ENCODE results near the gene MAN2B1.
"Not testable (repeated sequence)": the region's sequence is repeated elsewhere in the genome, so short reads cannot be mapped to it uniquely, and the experiment has no call there.

The MAN2B1 gene

DNA sequence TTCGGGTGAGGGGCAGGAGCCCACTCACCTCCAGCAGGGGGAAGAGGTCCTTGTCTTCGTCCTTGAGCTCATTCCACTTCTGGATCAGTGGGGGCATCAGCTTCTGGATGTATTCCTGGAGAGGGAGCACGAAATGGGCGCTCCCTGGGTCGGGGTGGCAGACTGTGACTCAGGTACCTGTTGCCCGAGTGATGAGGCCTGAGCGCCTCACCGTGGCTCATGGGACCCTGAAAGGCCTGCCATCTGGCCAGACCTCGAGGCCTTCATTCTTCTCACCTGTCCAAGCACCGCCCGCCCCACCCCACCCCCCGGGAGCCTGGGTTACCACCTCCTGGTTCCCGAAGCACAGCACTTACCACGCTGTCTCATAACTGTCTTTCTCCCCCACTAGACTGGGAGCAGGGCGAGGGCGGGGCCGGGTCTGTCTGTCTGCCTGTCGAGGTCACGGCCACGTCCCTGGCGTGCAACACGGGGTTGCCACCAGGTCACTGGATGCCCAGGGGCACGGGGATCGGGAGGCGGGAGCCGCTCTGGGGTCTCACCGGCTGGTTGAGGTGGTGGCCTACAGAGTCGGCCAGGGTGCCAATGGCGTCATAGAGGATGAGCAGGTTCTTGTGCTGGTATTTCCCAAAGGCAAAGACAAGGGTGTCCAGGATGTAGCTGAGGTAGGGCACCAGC is 39.3 kb upstream of the MAN2B1 start:
- no peak overlapping the region for H3K27ac ChIP-seq
- DNase-seq (ENCODE audit: low spot score) = no peak
- TF ChIP-seq, protein P1, sequence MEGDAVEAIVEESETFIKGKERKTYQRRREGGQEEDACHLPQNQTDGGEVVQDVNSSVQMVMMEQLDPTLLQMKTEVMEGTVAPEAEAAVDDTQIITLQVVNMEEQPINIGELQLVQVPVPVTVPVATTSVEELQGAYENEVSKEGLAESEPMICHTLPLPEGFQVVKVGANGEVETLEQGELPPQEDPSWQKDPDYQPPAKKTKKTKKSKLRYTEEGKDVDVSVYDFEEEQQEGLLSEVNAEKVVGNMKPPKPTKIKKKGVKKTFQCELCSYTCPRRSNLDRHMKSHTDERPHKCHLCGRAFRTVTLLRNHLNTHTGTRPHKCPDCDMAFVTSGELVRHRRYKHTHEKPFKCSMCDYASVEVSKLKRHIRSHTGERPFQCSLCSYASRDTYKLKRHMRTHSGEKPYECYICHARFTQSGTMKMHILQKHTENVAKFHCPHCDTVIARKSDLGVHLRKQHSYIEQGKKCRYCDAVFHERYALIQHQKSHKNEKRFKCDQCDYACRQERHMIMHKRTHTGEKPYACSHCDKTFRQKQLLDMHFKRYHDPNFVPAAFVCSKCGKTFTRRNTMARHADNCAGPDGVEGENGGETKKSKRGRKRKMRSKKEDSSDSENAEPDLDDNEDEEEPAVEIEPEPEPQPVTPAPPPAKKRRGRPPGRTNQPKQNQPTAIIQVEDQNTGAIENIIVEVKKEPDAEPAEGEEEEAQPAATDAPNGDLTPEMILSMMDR (IDR thresholded peaks at IDR 0.05) = no peak
- no peak overlapping the region for H3K4me3 ChIP-seq

DNA sequence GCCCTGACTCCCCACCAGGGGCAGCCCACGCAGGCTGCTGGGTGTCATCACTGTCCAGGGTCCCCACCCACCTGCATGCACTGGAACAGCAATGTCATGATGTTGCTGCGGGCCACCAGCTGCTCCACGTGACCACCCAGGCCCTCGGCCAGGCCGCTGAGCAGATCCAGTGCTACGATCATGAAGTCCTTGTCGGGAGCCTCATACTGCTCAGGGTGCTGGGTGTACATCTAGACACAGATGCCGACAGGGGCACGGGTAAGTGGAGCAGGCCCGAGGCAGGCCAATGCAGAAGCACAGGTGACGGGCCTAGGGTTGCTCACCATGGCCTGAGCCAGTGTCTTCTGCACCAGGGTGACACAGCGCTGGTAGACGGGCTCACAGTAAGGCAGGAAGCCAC is 38.6 kb upstream of the MAN2B1 start:
- TF ChIP-seq, protein P1 (IDR thresholded peaks at IDR 0.05) = no peak
- Histone ChIP-seq H3K27ac (no peak overlapping the region), H3K4me3 (no peak overlapping the region)
- DNase-seq (ENCODE audit: low spot score) = no peak

DNA sequence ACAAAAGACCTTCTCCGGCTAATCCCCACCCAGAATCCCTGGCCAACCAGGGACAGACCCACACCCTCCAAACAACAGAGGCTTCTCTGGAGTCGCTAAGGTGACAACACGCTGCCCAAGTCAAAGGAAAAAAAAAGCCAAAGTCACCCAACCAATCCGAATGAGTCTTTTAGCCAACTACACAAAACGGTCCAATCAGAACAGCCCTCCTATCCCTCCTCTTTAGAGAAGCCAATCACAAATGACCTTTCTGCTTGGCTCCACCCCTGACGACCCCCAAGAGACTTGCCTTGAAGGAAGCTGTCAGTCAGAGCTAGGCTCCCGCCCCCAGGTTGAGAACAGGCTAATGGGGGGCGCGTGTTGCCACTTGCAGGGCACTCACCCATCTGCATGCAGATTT is 36.5 kb upstream of the MAN2B1 start:
- DNase-seq (ENCODE audit: low spot score) = no peak
- Histone ChIP-seq H3K4me3 (no peak overlapping the region), H3K27ac (no peak overlapping the region)
- TF ChIP-seq, protein P1 (IDR thresholded peaks at IDR 0.05) = no peak

DNA sequence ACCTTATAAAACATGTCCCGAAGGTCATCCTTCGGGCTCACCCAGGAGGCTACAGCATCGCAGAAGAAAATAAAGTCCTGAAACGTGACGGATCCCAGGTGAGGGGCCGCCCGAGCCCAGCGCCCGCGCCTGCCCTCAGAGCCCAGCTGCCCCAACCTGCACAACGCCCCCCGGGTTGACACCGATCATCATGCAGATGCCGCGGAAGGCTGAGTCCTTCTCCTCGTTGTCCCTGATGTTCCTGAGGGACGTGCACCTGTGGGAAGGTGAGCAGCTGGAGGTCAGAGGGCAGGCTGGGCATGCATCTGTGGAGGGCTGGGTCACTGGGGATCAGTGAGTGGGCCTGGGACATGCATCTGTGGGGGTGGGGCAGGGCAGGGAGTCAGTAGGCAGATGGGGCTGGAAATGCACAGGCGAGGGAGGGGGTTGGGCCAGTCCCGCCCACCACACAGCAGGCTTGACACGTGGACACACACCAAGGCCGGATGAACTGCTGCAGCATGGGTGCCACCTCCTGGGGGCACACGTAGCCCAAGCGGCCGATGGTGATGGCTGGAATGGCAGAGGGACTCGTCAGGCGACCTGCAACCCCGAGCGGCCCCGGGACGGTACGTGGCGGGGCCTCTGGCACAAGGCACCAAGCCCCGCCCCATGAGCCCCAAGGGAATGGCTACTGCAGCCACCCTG is 35.2 kb upstream of the MAN2B1 start:
- Histone ChIP-seq H3K27ac (no peak overlapping the region), H3K4me3 (no peak overlapping the region)
- DNase-seq (ENCODE audit: low spot score) = no peak
- TF ChIP-seq, protein P1 (IDR thresholded peaks at IDR 0.05) = no peak

DNA sequence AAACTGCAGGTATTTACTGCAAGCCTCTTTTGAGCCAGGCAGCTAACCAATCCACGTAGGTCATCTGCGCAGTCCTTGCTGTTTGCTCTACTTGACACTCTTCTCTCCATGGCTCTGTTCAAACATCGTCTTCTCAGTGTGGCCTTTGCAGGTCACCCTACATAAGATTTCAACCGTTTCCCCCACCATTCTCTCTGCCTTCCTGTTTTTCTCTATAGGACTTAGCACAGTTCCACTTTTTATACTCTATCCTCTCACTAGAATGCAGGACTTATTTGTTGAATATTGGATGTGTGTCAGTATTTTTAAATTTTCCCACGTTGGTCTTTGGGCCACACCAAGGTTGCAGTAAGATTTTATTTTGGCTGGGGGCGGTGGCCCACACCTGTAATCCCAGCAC is 31.6 kb upstream of the MAN2B1 start:
- Histone ChIP-seq H3K27ac (no peak overlapping the region), H3K4me3 (no peak overlapping the region)
- TF ChIP-seq, protein P1 (IDR thresholded peaks at IDR 0.05) = no peak
- no peak for DNase-seq (ENCODE audit: low spot score)

DNA sequence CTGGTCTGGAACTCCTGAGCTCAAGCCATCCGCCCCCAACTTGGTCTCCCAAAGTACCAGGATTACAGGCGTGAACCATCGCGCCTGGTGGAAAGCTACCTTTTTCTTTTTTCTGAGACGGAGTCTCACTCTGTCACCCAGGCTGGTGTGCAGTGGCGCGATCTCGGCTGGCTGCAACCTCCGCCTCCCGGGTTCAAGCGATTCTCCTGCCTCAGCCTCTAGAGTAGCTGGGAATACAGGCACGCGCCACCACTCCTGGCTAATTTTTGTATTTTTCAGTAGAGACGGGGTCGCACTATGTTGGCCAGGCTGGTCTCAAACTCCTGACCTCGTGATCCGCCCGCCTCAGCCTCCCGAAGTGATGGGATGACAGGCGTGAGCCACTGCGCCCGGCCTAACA is 30.9 kb upstream of the MAN2B1 start:
- H3K27ac ChIP-seq; DNase-seq (ENCODE audit: low spot score); H3K4me3 ChIP-seq: not testable (repeated sequence)

DNA sequence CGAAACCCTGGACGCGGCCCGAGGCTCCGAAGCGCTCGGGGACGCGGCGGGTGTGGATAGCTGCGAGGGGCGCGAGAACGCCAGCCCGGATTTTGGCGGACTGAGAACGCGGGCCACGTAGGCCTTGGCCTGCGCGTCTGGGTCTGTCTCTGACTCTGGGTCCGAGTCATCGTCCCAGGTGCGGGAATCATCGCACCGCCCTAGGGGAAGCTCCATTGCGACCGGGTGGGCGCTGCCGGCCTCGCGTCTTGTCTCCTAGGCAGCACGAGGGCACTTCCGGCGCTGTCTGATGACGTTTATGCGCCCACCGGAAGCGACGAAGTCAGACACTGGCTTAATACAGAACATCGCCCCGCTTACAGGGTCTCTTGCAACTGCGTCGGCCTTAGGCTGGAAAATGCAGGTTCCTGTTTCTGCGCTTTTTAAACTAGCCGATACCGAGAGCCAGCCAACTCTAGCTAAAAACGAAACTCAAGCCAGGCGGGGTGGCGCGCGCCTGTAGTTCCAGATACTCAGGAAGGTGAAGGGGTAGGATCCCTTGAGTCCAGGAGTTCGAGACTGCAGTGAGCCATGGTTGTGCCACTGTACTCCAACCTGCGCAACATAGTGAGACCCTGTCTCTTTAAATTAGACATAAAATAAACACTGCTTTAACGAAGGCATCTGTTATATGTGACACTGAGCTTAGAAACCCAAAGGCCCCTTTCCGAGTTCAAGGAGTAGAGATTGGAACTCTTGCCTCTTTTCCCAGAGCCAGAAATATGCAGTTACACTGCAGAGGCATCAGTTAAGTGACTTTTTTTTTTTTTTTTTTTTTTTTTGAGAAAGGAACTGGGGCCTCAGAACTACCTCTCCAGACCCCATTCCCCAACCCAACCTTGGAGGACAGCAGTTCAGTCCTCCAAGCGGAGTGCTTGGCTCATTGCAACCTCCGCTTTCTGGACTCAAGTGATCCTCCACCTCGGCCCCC is 30.1 kb upstream of the MAN2B1 start, which contains the start of gene FBXW9:
Gene FBXW9, minus strand, starts transcription at position 266 of the 970 bp plus-strand sequence. Its CDS starts 50 bp downstream, at position 216.
- TF ChIP-seq, protein P1 (IDR thresholded peaks at IDR 0.05) = no peak
- H3K4me3 ChIP-seq = peak within 1 kb of the TSS; percentile 73
- DNase-seq (ENCODE audit: low spot score) = peak; percentile 96
- H3K27ac ChIP-seq = peak within 1 kb of the TSS in 1 of 2 donors; percentile 86
